ENCODE data around the gene MYLIP.
"Not testable (repeated sequence)": the region's sequence is repeated elsewhere in the genome, so short reads cannot be mapped to it uniquely, and the experiment has no call there.

The MYLIP gene

GRCh38 chr6:16168858-16169257 is 40.0 kb downstream of the MYLIP start:
- no peak for DNase-seq (ENCODE audit: low read depth in 1 of 2, low spot score in 1 of 2)

- DNase-seq (ENCODE audit: low read depth in 1 of 2, low spot score in 1 of 2) = no peak
Measured at GRCh38 chr6:16171400-16171799, 42.5 kb downstream of the MYLIP start.

- no peak for DNase-seq (ENCODE audit: low read depth in 1 of 2, low spot score in 1 of 2)
Measured at GRCh38 chr6:16173167-16173940, 44.5 kb downstream of the MYLIP start.

GRCh38 chr6:16174416-16175078 is 45.7 kb downstream of the MYLIP start:
- no peak for DNase-seq (ENCODE audit: low read depth in 1 of 2, low spot score in 1 of 2)

GRCh38 chr6:16176600-16176999 is 47.7 kb downstream of the MYLIP start:
- DNase-seq (ENCODE audit: low read depth in 1 of 2, low spot score in 1 of 2) = not testable (repeated sequence)

- DNase-seq (ENCODE audit: low read depth in 1 of 2, low spot score in 1 of 2) = no peak
Measured at GRCh38 chr6:16177881-16178280, 49.0 kb downstream of the MYLIP start.

- no peak for DNase-seq (ENCODE audit: low read depth in 1 of 2, low spot score in 1 of 2)
Measured at GRCh38 chr6:16178351-16178750, 49.5 kb downstream of the MYLIP start.

- no peak for DNase-seq (ENCODE audit: low read depth in 1 of 2, low spot score in 1 of 2)
Measured at GRCh38 chr6:16179063-16179462, 50.2 kb downstream of the MYLIP start.

GRCh38 chr6:16179970-16180431 is 51.1 kb downstream of the MYLIP start:
- DNase-seq (ENCODE audit: low read depth in 1 of 2, low spot score in 1 of 2) = no peak

- no peak for DNase-seq (ENCODE audit: low read depth in 1 of 2, low spot score in 1 of 2)
Measured at GRCh38 chr6:16180696-16181438, 52.0 kb downstream of the MYLIP start.

- DNase-seq (ENCODE audit: low read depth in 1 of 2, low spot score in 1 of 2) = no peak
Measured at GRCh38 chr6:16181439-16182297, 52.8 kb downstream of the MYLIP start.

GRCh38 chr6:16183187-16183664 is 54.3 kb downstream of the MYLIP start:
- DNase-seq (ENCODE audit: low read depth in 1 of 2, low spot score in 1 of 2) = no peak

- DNase-seq (ENCODE audit: low read depth in 1 of 2, low spot score in 1 of 2) = no peak
Measured at GRCh38 chr6:16184129-16184528, 55.2 kb downstream of the MYLIP start.

- no peak for DNase-seq (ENCODE audit: low read depth in 1 of 2, low spot score in 1 of 2)
Measured at GRCh38 chr6:16184551-16184950, 55.7 kb downstream of the MYLIP start.

GRCh38 chr6:16187176-16187575 is 58.3 kb downstream of the MYLIP start:
- no peak for DNase-seq (ENCODE audit: low read depth in 1 of 2, low spot score in 1 of 2)

GRCh38 chr6:16190214-16190613 is 61.3 kb downstream of the MYLIP start:
- no peak for DNase-seq (ENCODE audit: low read depth in 1 of 2, low spot score in 1 of 2)

GRCh38 chr6:16196260-16196983 is 67.5 kb downstream of the MYLIP start:
- DNase-seq (ENCODE audit: low read depth in 1 of 2, low spot score in 1 of 2) = no peak

- DNase-seq (ENCODE audit: low read depth in 1 of 2, low spot score in 1 of 2) = no peak
Measured at GRCh38 chr6:16196984-16197546, 68.2 kb downstream of the MYLIP start.

All from activated T-helper 1 cell treated with anti-CD3 and anti-CD28 coated beads, Interleukin-2, amount 50 U/mL, for 16 hours (primary cell).